ENCODE data around the gene KCNIP3. TPM values are rescaled to one million over a fixed set of nuclear protein-coding genes. Genes with fewer than 3 reads are reported as not detected.

KCNIP3 gene
- total RNA-seq, 1 donor from 2014 or later, result not detected

- TF ChIP-seq CTCF (IDR thresholded peaks at IDR 0.05), result no peak
- CTCF ChIA-PET, result no interaction called here
- no peaks in the 10 kb centered on the region for H3K27me3 Mint-ChIP-seq
Measured at GRCh38 chr2:95325590-95326432, 28.7 kb downstream of the KCNIP3 start.

GRCh38 chr2:95326433-95327140 is 29.4 kb downstream of the KCNIP3 start:
- ATAC-seq (ENCODE audit: low read depth) (no peak), DNase-seq (no peak)
- ChIA-PET CTCF (no interaction called here), POLR2A (no interaction called here)
- no peak overlapping the region for H3K4me3 Mint-ChIP-seq
- no peak overlapping the region for H3K27ac Mint-ChIP-seq
- H3K9me3 Mint-ChIP-seq, result no peaks in the 10 kb centered on the region
- intact Hi-C loops (cut with micrococcal nuclease), result no loop called here
- TF ChIP-seq CTCF (IDR thresholded peaks at IDR 0.05), result no peak
- no peaks in the 10 kb centered on the region for H3K27me3 Mint-ChIP-seq
- H3K4me1 Mint-ChIP-seq, result no peaks in the 10 kb centered on the region
- no peaks in the 10 kb centered on the region for H3K36me3 Mint-ChIP-seq (ENCODE audit: low read depth)

More at GRCh38 chr2:95325590-95326432, 28.7 kb downstream of the KCNIP3 start:
- no peak for DNase-seq
- H3K4me3 Mint-ChIP-seq, result no peak overlapping the region
- no peaks in the 10 kb centered on the region for H3K4me1 Mint-ChIP-seq
- no peak overlapping the region for H3K27ac Mint-ChIP-seq
- H3K36me3 Mint-ChIP-seq (ENCODE audit: low read depth), result no peaks in the 10 kb centered on the region
- intact Hi-C loops (cut with micrococcal nuclease), result no loop called here
- POLR2A ChIA-PET, result no interaction called here
- ATAC-seq (ENCODE audit: low read depth), result no peak
- H3K9me3 Mint-ChIP-seq, result no peaks in the 10 kb centered on the region

- ATAC-seq (ENCODE audit: low read depth) (no peak), DNase-seq (no peak)
- H3K27me3 Mint-ChIP-seq, result no peaks in the 10 kb centered on the region
- POLR2A ChIA-PET, result no interaction called here
- no peak overlapping the region for H3K27ac Mint-ChIP-seq
- no peak overlapping the region for H3K4me3 Mint-ChIP-seq
- intact Hi-C loops (cut with micrococcal nuclease), result no loop called here
- TF ChIP-seq CTCF (IDR thresholded peaks at IDR 0.05), result no peak
- H3K9me3 Mint-ChIP-seq, result no peaks in the 10 kb centered on the region
- no peaks in the 10 kb centered on the region for H3K36me3 Mint-ChIP-seq (ENCODE audit: low read depth)
- CTCF ChIA-PET, result no interaction called here
- H3K4me1 Mint-ChIP-seq, result no peaks in the 10 kb centered on the region
Measured at GRCh38 chr2:95327861-95328260, 30.7 kb downstream of the KCNIP3 start.

- no peaks in the 10 kb centered on the region for H3K27me3 Mint-ChIP-seq
Measured at GRCh38 chr2:95328358-95329125, 31.4 kb downstream of the KCNIP3 start.

More at GRCh38 chr2:95328358-95329125, 31.4 kb downstream of the KCNIP3 start:
- H3K4me3 Mint-ChIP-seq, result no peak overlapping the region
- ATAC-seq (ENCODE audit: low read depth) (no peak), DNase-seq (no peak)
- no peaks in the 10 kb centered on the region for H3K4me1 Mint-ChIP-seq
- H3K27ac Mint-ChIP-seq, result no peak overlapping the region
- intact Hi-C loops (cut with micrococcal nuclease), result no loop called here
- H3K9me3 Mint-ChIP-seq, result no peaks in the 10 kb centered on the region
- no peaks in the 10 kb centered on the region for H3K36me3 Mint-ChIP-seq (ENCODE audit: low read depth)
- ChIA-PET POLR2A (no interaction called here), CTCF (no interaction called here)
- TF ChIP-seq CTCF (IDR thresholded peaks at IDR 0.05), result no peak
